ENCODE results near the gene ELP1. TPM values are rescaled to one million over a fixed set of nuclear protein-coding genes. Genes with fewer than 3 reads are reported as not detected.

The ELP1 gene
- total RNA-seq, 1 experiment from 2014 or later = 53.6 TPM

DNA sequence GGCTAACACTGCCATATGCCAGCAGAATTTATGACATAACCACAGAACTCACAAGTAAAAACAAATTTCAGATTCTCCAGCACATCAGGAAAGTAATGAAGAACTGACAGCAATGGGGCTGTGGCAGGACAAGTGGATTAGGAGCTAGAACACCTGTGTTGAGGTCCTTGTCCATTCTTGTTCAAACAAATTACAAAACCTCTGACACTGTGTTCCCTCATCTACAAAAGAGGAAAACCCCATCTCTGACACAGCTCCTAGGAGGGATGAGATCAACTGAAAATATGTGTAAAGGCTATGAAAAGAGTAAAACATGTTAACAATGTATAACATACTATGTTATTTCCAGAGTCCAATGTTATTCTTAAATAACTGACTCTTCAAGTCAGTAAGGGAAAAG lies 23.5 kb downstream of the ELP1 start:
- CTCF ChIA-PET = no interaction called here
- no TSS peak for BruUV-seq (replicated peaks)

GRCh38 chr9:108905494-108905893 lies 28.4 kb downstream of the ELP1 start:
- no peak overlapping the region for H3K27ac ChIP-seq (ENCODE audit: low read length)
- ChIA-PET CTCF (no interaction called here), POLR2A (ENCODE audit: unreplicated experiment) (no interaction called here)
- ATAC-seq (no peak), DNase-seq (no peak)
- H3K79me2 ChIP-seq (ENCODE audit: low read length) = no peaks in the 10 kb centered on the region
- no peaks in the 10 kb centered on the region; the same call in 1 of the 2 replicates for H3K4me1 ChIP-seq (ENCODE audit: insufficient read depth, low read length)
- H3K4me2 ChIP-seq (ENCODE audit: low read length) = no peak overlapping the region
- H3K27me3 ChIP-seq (ENCODE audit: low read length) = no peaks in the 10 kb centered on the region
- H3K4me3 ChIP-seq (ENCODE audit: low read length) = no peak overlapping the region
- intact Hi-C loops (cut with micrococcal nuclease) = no loop called here
- H3K9me2 ChIP-seq (replicated peaks; ENCODE audit: low read length) = no peaks in the 10 kb centered on the region
- H3F3A ChIP-seq (ENCODE audit: low read length, unreplicated experiment) = no peaks in the 10 kb centered on the region
- TF ChIP-seq CTCF (conservative IDR thresholded peaks at IDR 0.05; ENCODE audit: low read depth, low read length) = no peak
- no peak for TF ChIP-seq EZH2phosphoT487 (IDR thresholded peaks at IDR 0.05; ENCODE audit: borderline replicate concordance, low read length)
- no peak for TF ChIP-seq EZH2 (IDR thresholded peaks at IDR 0.05; ENCODE audit: low read length, unreplicated experiment)
- no peaks in the 10 kb centered on the region for H3K9me3 ChIP-seq (ENCODE audit: low read length)
- H2AFZ ChIP-seq (ENCODE audit: low read length) = no peak overlapping the region
- H3K36me3 ChIP-seq (ENCODE audit: low read depth, low read length) = peaks cover 15% of the 10 kb centered on the region
- no peak overlapping the region for H3K9ac ChIP-seq (ENCODE audit: low read length)
- H4K20me1 ChIP-seq (ENCODE audit: low read length) = no peaks in the 10 kb centered on the region
- BruUV-seq (replicated peaks) = no TSS peak

More for the DNA sequence above, 23.5 kb downstream of the ELP1 start:
- POLR2A ChIA-PET (ENCODE audit: unreplicated experiment) = no interaction called here
- H3K4me1 ChIP-seq (ENCODE audit: insufficient read depth, low read length) = no peaks in the 10 kb centered on the region
- no peak overlapping the region for H3K9ac ChIP-seq (ENCODE audit: low read length)
- no peaks in the 10 kb centered on the region for H3K79me2 ChIP-seq (ENCODE audit: low read length)
- no peaks in the 10 kb centered on the region for H4K20me1 ChIP-seq (ENCODE audit: low read length)
- H3K36me3 ChIP-seq (ENCODE audit: low read depth, low read length) = peaks cover 8% of the 10 kb centered on the region
- no peak overlapping the region for H3K27ac ChIP-seq (ENCODE audit: low read length)
- ATAC-seq (no peak), DNase-seq (no peak)
- no peak overlapping the region for H2AFZ ChIP-seq (ENCODE audit: low read length)
- no peak for TF ChIP-seq CTCF (conservative IDR thresholded peaks at IDR 0.05; ENCODE audit: low read depth, low read length)
- TF ChIP-seq EZH2phosphoT487 (IDR thresholded peaks at IDR 0.05; ENCODE audit: borderline replicate concordance, low read length) = no peak
- TF ChIP-seq EZH2 (IDR thresholded peaks at IDR 0.05; ENCODE audit: low read length, unreplicated experiment) = no peak
- intact Hi-C loops (cut with micrococcal nuclease) = no loop called here
- no peaks in the 10 kb centered on the region for H3K9me3 ChIP-seq (ENCODE audit: low read length)
- no peaks in the 10 kb centered on the region for H3K27me3 ChIP-seq (ENCODE audit: low read length)
- H3K4me3 ChIP-seq (ENCODE audit: low read length) = no peak overlapping the region
- H3K9me2 ChIP-seq (replicated peaks; ENCODE audit: low read length) = no peaks in the 10 kb centered on the region
- H3F3A ChIP-seq (ENCODE audit: low read length, unreplicated experiment) = no peaks in the 10 kb centered on the region
- no peak overlapping the region for H3K4me2 ChIP-seq (ENCODE audit: low read length)

DNA sequence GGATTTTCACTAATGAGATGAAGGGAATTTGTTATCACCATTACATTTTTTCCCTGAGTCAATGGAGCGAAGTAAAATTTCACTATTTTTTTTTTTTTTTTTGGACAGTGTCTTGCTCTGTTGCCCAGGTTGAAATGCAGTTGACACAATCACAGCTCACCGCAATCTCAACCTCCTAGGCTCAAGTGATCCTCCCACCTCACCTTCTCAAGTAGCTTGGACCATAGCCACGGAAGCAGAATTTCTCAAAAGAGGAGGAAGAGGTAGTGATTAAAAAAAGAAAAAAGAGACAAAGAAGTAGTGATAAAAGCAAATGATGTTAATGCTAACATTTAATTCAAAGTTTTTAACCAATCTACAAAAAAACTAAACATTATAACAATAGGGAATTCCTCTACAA lies 29.8 kb downstream of the ELP1 start:
- H3K27me3 ChIP-seq (ENCODE audit: low read length) = no peaks in the 10 kb centered on the region
- intact Hi-C loops (cut with micrococcal nuclease) = no loop called here
- DNase-seq (no peak), ATAC-seq (no peak)
- BruUV-seq (replicated peaks) = no TSS peak
- TF ChIP-seq CTCF (conservative IDR thresholded peaks at IDR 0.05; ENCODE audit: low read depth, low read length) (no peak), EZH2 (IDR thresholded peaks at IDR 0.05; ENCODE audit: low read length, unreplicated experiment) (no peak), EZH2phosphoT487 (IDR thresholded peaks at IDR 0.05; ENCODE audit: borderline replicate concordance, low read length) (no peak)
- POLR2A ChIA-PET (ENCODE audit: unreplicated experiment) = no interaction called here
- H3K9me2 ChIP-seq (replicated peaks; ENCODE audit: low read length) = no peaks in the 10 kb centered on the region
- no peaks in the 10 kb centered on the region for H3K9me3 ChIP-seq (ENCODE audit: low read length)
- no peak overlapping the region for H3K4me2 ChIP-seq (ENCODE audit: low read length)
- H3K79me2 ChIP-seq (ENCODE audit: low read length) = no peaks in the 10 kb centered on the region
- H4K20me1 ChIP-seq (ENCODE audit: low read length) = no peaks in the 10 kb centered on the region
- H3K4me1 ChIP-seq (ENCODE audit: insufficient read depth, low read length) = no peaks in the 10 kb centered on the region; the same call in 1 of the 2 replicates
- no peak overlapping the region for H3K9ac ChIP-seq (ENCODE audit: low read length)
- H3K4me3 ChIP-seq (ENCODE audit: low read length) = no peak overlapping the region
- peaks cover 20% of the 10 kb centered on the region for H3K36me3 ChIP-seq (ENCODE audit: low read depth, low read length)
- CTCF ChIA-PET = no interaction called here
- no peaks in the 10 kb centered on the region for H3F3A ChIP-seq (ENCODE audit: low read length, unreplicated experiment)
- no peak overlapping the region for H3K27ac ChIP-seq (ENCODE audit: low read length)
- H2AFZ ChIP-seq (ENCODE audit: low read length) = no peak overlapping the region

All from PC-3 (cell line).